Stimulated activated CD4-positive, alpha-beta T cell treated with anti-CD3 and anti-CD28 coated beads, Interleukin-15, amount 100 ng/mL, for 24 hours (primary cell): ENCODE data around the gene DXO.
A peak's percentile ranks its signal among the peaks of the same experiment; 100 is the strongest.

ENCODE experiments used
- DNase-seq: peaks from one replicate; pipeline ENCODE4 v3.0.0-alpha.2; 2020

The DXO gene

GRCh38 chr6:31922942-31923341 lies 49.0 kb downstream of the DXO start:
- peak; percentile 35 for DNase-seq

GRCh38 chr6:31920811-31921210 lies 51.1 kb downstream of the DXO start:
- DNase-seq, result no peak
